ENCODE data around the gene IQGAP2.

Gene IQGAP2

DNA sequence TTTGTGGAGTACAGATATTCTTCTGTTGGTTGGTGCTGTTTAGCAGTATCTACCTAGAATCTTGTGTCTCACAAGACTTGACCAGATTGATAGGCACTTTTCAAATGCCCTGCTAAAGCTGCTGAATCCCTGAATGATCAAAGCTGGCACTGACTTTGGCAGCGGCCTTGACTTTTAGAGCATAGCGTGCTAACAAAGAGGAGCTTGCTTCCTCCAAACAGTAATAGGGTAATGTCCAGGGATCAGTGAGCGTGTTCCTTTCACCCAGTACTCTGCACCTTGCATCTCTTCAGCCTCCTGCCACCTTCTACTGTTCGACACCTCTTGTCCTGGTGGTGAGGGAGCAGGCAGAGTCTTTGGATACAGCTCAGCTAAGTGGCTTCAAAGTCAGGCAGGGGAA lies 100.8 kb downstream of the IQGAP2 start:
- TF ChIP-seq, protein P1, sequence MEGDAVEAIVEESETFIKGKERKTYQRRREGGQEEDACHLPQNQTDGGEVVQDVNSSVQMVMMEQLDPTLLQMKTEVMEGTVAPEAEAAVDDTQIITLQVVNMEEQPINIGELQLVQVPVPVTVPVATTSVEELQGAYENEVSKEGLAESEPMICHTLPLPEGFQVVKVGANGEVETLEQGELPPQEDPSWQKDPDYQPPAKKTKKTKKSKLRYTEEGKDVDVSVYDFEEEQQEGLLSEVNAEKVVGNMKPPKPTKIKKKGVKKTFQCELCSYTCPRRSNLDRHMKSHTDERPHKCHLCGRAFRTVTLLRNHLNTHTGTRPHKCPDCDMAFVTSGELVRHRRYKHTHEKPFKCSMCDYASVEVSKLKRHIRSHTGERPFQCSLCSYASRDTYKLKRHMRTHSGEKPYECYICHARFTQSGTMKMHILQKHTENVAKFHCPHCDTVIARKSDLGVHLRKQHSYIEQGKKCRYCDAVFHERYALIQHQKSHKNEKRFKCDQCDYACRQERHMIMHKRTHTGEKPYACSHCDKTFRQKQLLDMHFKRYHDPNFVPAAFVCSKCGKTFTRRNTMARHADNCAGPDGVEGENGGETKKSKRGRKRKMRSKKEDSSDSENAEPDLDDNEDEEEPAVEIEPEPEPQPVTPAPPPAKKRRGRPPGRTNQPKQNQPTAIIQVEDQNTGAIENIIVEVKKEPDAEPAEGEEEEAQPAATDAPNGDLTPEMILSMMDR (IDR thresholded peaks at IDR 0.05): no peak

DNA sequence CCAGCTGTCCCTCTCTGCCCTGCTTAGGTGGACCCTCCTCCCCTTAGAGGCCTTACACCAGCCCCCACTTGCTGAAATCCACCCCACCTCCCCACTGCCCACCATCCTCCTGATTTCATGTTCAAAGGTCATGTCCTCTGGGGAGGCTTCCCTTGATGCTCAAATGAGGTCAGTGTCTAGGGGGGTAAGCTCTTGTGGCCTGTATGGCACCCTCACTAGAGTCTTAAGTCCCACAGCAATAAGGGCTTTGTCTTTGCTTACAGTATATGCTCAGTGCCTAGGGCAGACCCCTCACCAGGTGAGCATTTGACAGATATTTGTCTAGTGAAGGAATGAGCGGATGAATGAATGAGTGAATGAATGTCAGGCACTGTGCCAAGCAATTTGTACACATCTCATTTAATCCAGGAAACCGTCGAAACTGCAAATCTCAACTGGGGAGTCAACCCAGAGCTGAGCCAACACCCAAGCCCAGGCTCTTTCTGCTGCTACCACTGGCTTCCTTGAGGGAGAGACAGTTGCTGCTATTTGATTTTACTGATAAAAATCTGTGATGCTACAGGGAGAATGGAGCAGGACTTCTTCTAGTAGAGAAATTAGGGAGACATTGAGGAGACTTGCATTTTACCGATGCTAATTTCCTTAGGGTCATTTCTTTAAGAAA lies 101.9 kb downstream of the IQGAP2 start:
- TF ChIP-seq, protein P1 (IDR thresholded peaks at IDR 0.05): no peak

DNA sequence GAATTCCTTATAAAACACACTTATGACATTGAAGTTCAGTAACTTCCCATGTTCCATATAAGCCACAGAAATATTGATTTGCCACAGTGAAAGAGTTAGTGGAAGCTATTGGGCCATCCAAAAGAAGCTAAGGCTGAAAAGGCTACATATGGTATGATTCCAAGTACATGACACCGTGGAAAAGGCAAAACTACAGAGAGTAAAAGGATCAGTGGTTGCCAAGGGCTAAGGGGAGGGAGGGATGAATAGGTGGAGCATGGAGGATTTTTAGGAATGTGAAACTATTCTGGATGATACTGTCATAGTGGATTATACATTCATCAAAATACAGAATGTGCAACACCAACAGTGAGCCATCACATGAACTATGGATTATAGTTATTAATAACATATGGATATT lies 110.4 kb downstream of the IQGAP2 start:
- TF ChIP-seq, protein P1 (IDR thresholded peaks at IDR 0.05): no peak

DNA sequence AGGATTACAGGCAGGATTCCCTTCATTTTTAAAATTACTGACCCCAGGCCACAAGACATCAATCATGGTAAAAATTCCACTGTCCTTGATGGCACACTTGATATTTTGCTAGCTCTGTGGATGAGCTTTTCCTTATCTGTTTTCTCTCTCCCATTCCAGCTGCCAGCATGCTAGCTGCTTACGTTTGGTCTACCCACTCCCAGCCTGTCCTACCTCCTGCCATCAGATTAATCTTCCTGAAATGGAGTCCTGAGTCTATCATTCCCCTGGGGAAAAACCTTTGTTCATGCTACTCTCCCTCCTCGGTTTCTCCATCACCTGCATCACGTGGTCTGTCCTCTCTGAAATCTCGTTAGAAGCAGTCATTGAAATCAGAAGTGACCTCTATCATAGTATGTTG lies 111.2 kb downstream of the IQGAP2 start:
- TF ChIP-seq, protein P1 (IDR thresholded peaks at IDR 0.05): no peak

DNA sequence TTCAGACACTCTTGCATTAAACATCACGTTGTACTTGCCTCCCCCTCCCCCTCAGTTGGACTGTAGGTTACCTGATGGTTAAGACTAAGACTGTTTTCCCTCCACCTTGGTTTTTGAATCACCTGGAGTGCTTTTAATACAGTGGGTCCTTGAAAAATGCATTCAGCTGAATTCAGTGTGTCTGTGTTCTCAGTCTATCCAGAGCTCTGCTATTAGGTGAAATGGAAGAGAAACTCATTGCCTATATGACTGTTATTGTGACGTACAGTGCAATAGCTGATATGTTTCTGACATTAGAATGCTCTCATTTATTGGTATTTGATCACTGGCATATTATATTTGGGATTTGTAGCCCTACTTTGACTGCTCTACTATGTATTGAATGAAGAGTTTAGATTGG lies 111.6 kb downstream of the IQGAP2 start:
- TF ChIP-seq, protein P1 (IDR thresholded peaks at IDR 0.05): no peak

DNA sequence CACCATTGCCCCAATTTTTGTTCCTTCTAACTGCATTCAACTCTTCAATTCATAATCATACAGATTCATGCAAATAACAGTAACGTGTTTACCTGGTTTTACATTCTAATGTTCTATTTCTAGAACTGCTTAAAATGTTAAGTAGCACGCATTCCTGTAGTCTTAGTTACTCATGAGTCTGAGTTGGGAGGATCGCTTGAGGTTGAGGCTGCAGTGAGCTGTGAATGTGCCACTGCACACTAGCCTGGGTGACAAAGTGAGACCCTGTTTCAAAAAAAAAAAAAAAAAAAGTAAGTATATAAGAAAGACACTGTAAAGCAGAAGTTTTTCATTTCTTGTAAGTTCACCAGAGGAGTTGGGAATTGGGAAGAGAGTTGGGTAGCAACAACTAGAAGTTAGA lies 114.2 kb downstream of the IQGAP2 start:
- TF ChIP-seq, protein P1 (IDR thresholded peaks at IDR 0.05): no peak

DNA sequence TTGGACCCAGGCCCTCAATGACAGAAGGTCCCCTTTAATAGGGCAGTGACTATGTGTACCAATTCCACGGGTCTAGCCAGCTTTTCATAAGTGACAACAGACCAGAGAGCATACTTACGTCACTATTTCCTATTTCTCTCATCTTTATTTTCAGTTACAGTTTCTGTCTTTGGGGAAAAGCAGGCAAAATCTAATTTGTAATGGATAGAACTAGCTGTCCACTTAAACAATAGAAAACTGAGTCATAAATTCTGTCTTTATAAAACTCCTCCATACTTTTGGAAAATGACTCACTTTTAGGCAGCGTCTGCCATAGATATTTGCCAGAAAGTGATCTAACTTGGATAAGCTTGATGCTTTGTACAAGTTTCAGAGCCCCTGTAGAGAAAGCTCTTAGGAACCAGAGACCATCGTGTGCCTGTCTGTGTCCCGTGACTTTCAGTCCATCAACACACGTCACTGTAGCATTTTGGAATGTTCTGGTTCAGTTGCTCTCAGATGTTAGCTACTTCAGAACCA lies 118.2 kb downstream of the IQGAP2 start:
- TF ChIP-seq, protein P1 (IDR thresholded peaks at IDR 0.05): no peak

Measured in LNCAP (cell line).